Upper lobe of left lung (tissue), 6 donors: Measurements from ENCODE around the gene INHA. TPM values are rescaled to one million over a fixed set of nuclear protein-coding genes. Genes with fewer than 3 reads are reported as not detected.

Source experiments
- ATAC-seq, 2 donors: fragments of 200-7000 bp; cut with Tn5 transposase; one replicate each; pipeline ENCODE4 v1.9.1; 2022; ENCODE audit warnings: mild to moderate bottlenecking in 2 of 2, moderate library complexity in 2 of 2; ENCODE audit not compliant: low FRiP score in 2 of 2
- DNase-seq, 2 donors: peaks; one replicate each; pipeline ENCODE4 v3.0.0-alpha.2; 2019 to 2020
- H3K27ac ChIP-seq, 4 donors: fragments of 200-600 bp; sonication (generic); one replicate each; pipeline ENCODE4 v1.5.1; 2016 to 2019
- H3K27me3 ChIP-seq, 4 donors: fragments of 200-600 bp; sonication (generic); one replicate each; pipeline ENCODE4 v1.5.1; 2017 to 2019
- H3K36me3 ChIP-seq, 4 donors: fragments of 200-600 bp; sonication (generic); one replicate each; pipeline ENCODE4 v1.5.1; 2016 to 2019
- H3K4me1 ChIP-seq, 4 donors: fragments of 200-600 bp; sonication (generic); one replicate each; pipeline ENCODE4 v1.5.1; 2018 to 2019
- H3K4me3 ChIP-seq, 4 donors: fragments of 200-600 bp; sonication (generic); one replicate each; pipeline ENCODE4 v1.5.1; 2017 to 2019; ENCODE audit warnings: mild to moderate bottlenecking in 2 of 4, moderate library complexity in 1 of 4
- H3K9me3 ChIP-seq, 4 donors: fragments of 200-600 bp; sonication (generic); one replicate each; pipeline ENCODE4 v1.5.1; 2018 to 2019
- CTCF ChIP-seq, 6 experiments: fragments of 450-650 bp in 4 of 6; fragments of 200-600 bp in 2 of 6; sonication (generic) in 2 of 6; IDR thresholded peaks; one replicate each; pipeline ENCODE4 v1.5.1; 2016 to 2019; ENCODE audit warnings: antibody characterized with exemption in 6 of 6
- EP300 ChIP-seq, 4 donors: sonication (generic); formaldehyde crosslinking; IDR thresholded peaks; one replicate each; pipeline ENCODE4 v1.5.1; 2017; ENCODE audit warnings: antibody characterized with exemption in 4 of 4, control low read depth in 2 of 4
- POLR2A ChIP-seq, 4 donors: fragments of 450-650 bp; IDR thresholded peaks; one replicate each; pipeline ENCODE4 v1.5.1; 2016 to 2017; ENCODE audit warnings: antibody characterized with exemption in 4 of 4, mild to moderate bottlenecking in 2 of 4
- POLR2AphosphoS5 ChIP-seq, 2 donors: sonication (generic); formaldehyde crosslinking; IDR thresholded peaks; one replicate each; pipeline ENCODE4 v1.5.1; 2017; ENCODE audit warnings: antibody characterized with exemption in 2 of 2
- WGBS, 2 donors: methylation state at CpG; one replicate each; pipeline ENCODE4 v1.1.5; 2017 to 2018; 5-methylcytosine and 5-hydroxymethylcytosine counted together
- total RNA-seq, 6 donors: library from RNA; depleted of rRNA in 4 of 6; stranded (reverse); fragments of >200 nt in 4 of 6; gene quantifications; one replicate each; pipeline versions ENCODE4 v1.1.0 to v1.2.1, GENCODE V29; 2016 to 2021
- donor health status: DM: no; HTN: no; CAD: no; lungs with moderate emphysema.
- donor health status: DM: no; HTN: yes; CAD: no; lungs with severe emphysema.

The INHA gene
- total RNA-seq, 6 donors from 2014 or later: 0.24 to 7.3 (median 0.43) TPM; not detected in 3

GRCh38 chr2:219566640-219567039 lies 5.5 kb upstream of the INHA start:
- Histone ChIP-seq H3K4me3 (no peak overlapping the region), H3K36me3 (peaks cover 0 to 13% (median 3%) of the 10 kb centered on the region in 4 donors), H3K27me3 (peaks cover 0 to 4% (median 0%) of the 10 kb centered on the region in 4 donors), H3K27ac (no peak overlapping the region), H3K4me1 (peaks cover 0 to 21% (median 10%) of the 10 kb centered on the region in 4 donors), H3K9me3 (no peaks in the 10 kb centered on the region)
- ATAC-seq (no peak), DNase-seq (peak in 1 of 2 donors; percentile 49)
- TF ChIP-seq CTCF (IDR thresholded peaks at IDR 0.05) (no peak), EP300 (IDR thresholded peaks at IDR 0.05) (no peak), POLR2AphosphoS5 (IDR thresholded peaks at IDR 0.05) (no peak), POLR2A (IDR thresholded peaks at IDR 0.05) (no peak)
- 81 to 96% methylated on average over 2 to 9 of the region's 11 CpGs for WGBS, 2 donors

DNA sequence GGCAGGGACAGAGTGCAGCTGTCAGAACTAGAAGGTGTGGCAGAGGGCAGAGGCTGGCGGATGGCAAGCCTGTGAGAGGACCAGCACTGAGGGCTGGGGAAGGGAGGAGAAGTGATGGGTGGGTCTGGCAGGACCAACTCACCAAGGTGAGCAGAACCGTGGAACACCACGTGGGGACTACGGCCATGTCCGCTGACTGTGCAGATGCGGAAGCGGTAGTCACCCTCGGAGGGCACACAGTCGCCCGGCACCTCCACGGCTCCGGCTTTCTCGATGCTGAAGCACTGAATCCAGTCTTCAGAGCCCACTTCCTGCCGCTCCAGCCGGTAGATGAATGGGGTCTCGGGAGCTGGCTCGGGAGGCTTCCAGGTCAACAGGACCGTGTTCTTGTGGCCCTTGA lies 5.0 kb upstream of the INHA start:
- ATAC-seq: no peak
- WGBS, 2 donors: 93 to 96% methylated on average over 7 to 11 of the region's 18 CpGs
- peaks cover 0 to 13% (median 3%) of the 10 kb centered on the region in 4 donors for H3K36me3 ChIP-seq

DNA sequence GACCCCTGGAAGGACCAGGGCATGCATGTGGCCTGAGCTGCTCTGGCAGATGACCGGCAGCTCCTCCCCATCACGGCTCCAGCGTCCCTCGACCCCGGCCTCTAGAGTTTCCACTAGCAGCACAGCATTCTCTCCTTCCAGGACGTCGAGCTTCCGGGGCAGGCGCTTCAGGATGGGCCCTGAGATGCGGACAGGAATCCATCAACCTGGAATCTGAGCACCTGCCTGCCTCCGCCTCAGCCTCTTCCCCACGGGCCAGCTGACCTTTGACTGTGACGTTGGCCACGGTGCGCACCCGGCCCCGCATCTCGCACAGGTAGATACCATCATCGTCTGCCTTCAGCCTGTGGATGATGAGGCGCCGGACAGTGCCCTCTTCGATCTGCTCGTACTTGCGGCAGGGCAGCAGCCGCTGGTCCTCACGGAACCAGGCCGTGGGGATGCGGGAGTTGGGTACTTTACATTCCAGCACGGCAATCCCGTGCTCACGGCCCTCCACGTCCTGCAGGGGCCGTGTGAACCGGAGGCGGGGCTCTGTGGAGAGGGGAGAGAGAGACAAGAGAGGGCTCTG lies 4.2 kb upstream of the INHA start:
- Histone ChIP-seq H3K9me3 (no peaks in the 10 kb centered on the region), H3K27me3 (peaks cover 0 to 4% (median 0%) of the 10 kb centered on the region in 4 donors), H3K36me3 (peaks cover 0 to 6% (median 2%) of the 10 kb centered on the region in 4 donors), H3K4me1 (peaks cover 0 to 24% (median 12%) of the 10 kb centered on the region in 4 donors), H3K4me3 (no peak overlapping the region), H3K27ac (no peak overlapping the region)
- peak in 1 of 2 donors; percentile 61 for DNase-seq
- TF ChIP-seq POLR2AphosphoS5 (IDR thresholded peaks at IDR 0.05) (no peak), CTCF (IDR thresholded peaks at IDR 0.05) (no peak), EP300 (IDR thresholded peaks at IDR 0.05) (no peak), POLR2A (IDR thresholded peaks at IDR 0.05) (no peak)
- no peak for ATAC-seq
- 91 to 96% methylated on average over 19 to 35 of the region's 35 CpGs for WGBS, 2 donors

More for the DNA sequence above, 5.0 kb upstream of the INHA start:
- peaks cover 0 to 24% (median 12%) of the 10 kb centered on the region in 4 donors for H3K4me1 ChIP-seq
- TF ChIP-seq CTCF (IDR thresholded peaks at IDR 0.05) (no peak), POLR2AphosphoS5 (IDR thresholded peaks at IDR 0.05) (no peak), EP300 (IDR thresholded peaks at IDR 0.05) (no peak), POLR2A (IDR thresholded peaks at IDR 0.05) (no peak)
- no peak overlapping the region for H3K27ac ChIP-seq
- H3K9me3 ChIP-seq: no peaks in the 10 kb centered on the region
- peaks cover 0 to 4% (median 0%) of the 10 kb centered on the region in 4 donors for H3K27me3 ChIP-seq
- peak in 1 of 2 donors; percentile 60 for DNase-seq
- H3K4me3 ChIP-seq: no peak overlapping the region

DNA sequence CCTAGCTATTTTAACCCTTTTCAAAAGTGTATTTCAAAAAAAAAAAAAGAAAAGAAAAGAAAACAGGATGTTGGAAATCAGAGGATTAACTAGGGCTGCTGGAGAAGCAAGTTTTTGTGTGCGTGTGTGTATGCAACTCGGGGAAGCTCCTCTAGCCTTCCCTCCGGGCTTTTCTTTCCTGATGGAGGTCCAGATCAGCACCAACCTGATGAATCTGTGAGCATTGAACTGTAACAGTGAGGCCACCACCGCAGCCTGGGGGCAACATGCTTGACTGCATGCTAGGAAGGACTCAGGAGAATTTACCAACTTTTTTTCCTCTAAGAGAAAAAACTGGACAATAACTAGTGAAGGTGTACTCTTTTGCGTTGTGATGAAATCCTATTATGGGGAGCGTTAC lies 3.1 kb upstream of the INHA start:
- WGBS, 2 donors: 88 to 95% methylated on average over 6 of the region's 6 CpGs
- DNase-seq (no peak), ATAC-seq (no peak)
- no peak overlapping the region for H3K4me3 ChIP-seq
- TF ChIP-seq EP300 (IDR thresholded peaks at IDR 0.05) (no peak), POLR2AphosphoS5 (IDR thresholded peaks at IDR 0.05) (no peak), CTCF (IDR thresholded peaks at IDR 0.05) (no peak), POLR2A (IDR thresholded peaks at IDR 0.05) (no peak)
- no peak overlapping the region for H3K27ac ChIP-seq
- H3K9me3 ChIP-seq: no peaks in the 10 kb centered on the region
- peaks cover 0 to 4% (median 0%) of the 10 kb centered on the region in 4 donors for H3K36me3 ChIP-seq
- peaks cover 0 to 4% (median 0%) of the 10 kb centered on the region in 4 donors for H3K27me3 ChIP-seq
- H3K4me1 ChIP-seq: peaks cover 0 to 24% (median 12%) of the 10 kb centered on the region in 4 donors

GRCh38 chr2:219569635-219570034 lies 2.5 kb upstream of the INHA start:
- H3K27me3 ChIP-seq: peaks cover 0 to 4% (median 0%) of the 10 kb centered on the region in 4 donors
- no peak overlapping the region for H3K27ac ChIP-seq
- peaks cover 0 to 24% (median 12%) of the 10 kb centered on the region in 4 donors for H3K4me1 ChIP-seq
- DNase-seq: no peak
- H3K36me3 ChIP-seq: peaks cover 0 to 4% (median 0%) of the 10 kb centered on the region in 4 donors
- TF ChIP-seq EP300 (IDR thresholded peaks at IDR 0.05) (no peak), CTCF (IDR thresholded peaks at IDR 0.05) (no peak), POLR2AphosphoS5 (IDR thresholded peaks at IDR 0.05) (no peak), POLR2A (IDR thresholded peaks at IDR 0.05) (no peak)
- peak overlapping the region in 1 of 4 donors; percentile 82 for H3K4me3 ChIP-seq
- no peaks in the 10 kb centered on the region for H3K9me3 ChIP-seq
- no peak for ATAC-seq
- WGBS, 2 donors: 89 to 94% methylated on average over 6 of the region's 6 CpGs
